Stimulated activated CD4-positive, alpha-beta T cell treated with anti-CD3 and anti-CD28 coated beads, Interleukin-15, amount 100 ng/mL, for 48 hours (primary cell): ENCODE results near the gene ASCC1.

ENCODE experiments used
- DNase-seq, 2 donors: peaks; one replicate each; pipeline ENCODE4 v3.0.0-alpha.2; 2020; ENCODE audit warnings: low read depth in 2 of 2

Gene ASCC1

DNA sequence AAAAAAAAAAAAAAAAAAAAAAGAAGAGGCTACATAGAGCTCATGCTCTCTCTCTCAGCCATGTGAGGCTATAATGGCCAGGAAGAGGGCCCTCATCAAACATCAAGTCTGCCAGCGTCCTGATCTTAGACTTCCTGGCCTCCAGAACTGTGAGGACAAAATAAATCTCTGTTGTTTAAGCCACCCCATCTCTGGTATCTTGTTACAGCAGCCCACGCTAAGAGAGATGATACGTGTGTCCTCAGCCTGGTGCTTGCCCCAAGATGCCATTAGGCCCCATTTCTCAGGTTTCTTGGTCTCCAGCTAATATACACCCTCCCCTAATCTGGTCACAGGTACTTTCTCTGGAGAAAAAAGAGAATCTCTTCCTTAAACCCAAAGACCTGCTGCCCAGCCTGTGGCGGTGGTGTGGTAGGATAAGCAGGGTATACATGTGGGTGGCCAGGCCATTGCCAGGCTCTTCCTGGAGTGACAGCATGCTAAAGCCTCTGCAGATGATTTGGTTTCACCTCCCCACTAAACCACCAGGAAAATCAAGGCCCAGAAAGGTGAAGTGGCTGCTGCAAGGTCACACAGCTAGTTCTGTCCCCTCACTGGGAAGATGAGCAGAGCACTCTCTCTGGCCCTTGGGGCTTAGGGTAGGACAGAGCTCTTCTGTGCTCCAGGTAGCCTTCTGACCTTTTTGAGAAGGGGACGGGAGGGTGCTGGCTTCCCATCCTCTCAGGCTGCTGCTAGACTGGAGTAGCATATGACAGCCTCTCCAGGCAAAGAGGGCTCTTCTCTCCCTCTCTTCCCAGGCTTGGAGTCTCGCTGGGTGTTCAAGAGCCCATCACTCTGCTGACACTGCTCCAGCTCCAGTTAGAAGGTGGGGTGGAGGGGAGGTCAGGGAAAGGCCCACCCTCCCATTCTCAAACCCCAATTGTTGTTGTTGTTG, 133.0 kb downstream of the ASCC1 start:
- no peak for DNase-seq

- DNase-seq = no peak
These were observed 134.1 kb downstream of the ASCC1 start for GRCh38 chr10:72081772-72082590.

GRCh38 chr10:72081210-72081609, 134.9 kb downstream of the ASCC1 start:
- DNase-seq = no peak

DNA sequence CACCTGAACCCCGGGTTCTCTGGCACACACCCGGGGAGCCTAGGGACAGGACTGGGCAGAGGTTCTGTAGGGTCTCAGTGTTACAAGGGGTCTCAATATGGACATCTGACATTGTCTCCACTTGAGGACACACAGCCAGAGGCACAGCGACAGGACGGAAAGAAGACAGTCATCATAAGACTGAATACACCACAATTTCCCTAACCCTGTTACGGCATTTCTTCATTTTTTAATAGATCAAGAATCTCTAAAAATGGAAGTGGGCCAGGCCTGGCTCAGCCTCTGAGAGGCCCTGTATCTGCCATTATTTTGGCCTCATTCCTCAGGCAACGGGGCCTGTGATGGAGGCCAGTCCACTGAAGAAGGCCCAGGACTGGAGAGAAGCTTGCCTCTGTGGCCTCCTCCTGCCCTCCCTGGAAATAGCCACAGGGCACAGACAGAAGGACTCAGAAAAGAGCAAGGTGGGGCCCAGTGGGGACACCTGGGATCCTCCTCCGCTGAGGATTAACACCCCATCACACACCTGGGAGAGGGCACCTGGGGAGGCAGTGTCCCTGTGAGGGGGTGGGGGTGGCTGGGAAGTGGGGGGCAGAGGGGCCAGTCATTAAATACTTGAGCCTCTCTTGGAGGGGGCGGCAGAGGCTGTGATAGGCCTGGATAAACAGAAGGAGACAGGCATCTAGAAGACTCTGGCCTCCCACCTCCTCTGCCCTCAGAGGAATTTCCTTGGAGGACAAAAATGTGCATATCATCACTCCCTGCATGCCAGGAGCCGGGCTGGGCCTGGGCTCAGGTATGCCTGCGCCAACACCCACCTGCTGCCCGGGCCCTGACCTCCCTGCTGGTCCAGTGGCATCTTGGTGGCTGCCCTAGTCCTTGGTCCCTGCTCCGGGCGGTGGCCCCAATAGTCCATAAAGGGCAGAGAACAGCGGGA, 135.8 kb downstream of the ASCC1 start:
- no peak for DNase-seq

- no peak for DNase-seq
These were observed 136.7 kb downstream of the ASCC1 start for GRCh38 chr10:72079356-72079755.

- no peak for DNase-seq
These were observed 138.6 kb downstream of the ASCC1 start for GRCh38 chr10:72077275-72077990.

DNA sequence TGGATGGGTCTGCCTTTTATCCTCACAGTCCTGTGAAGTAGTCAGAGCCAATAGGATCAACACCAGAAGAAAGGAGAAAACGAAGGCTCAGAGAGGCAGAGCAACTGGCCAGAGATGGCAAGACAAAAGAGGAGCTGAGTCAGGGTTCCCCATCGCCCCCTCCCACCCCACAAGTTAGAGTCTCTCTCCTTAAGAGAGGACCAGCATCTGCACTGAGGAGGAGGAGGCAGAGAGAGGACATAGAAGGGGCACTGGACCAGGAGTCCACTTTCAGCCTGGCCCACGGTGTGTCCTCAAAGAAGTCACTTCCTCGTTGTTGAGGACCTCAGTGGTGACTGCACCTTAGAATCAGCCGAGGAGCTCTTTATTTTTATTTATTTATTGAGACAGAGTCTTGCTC, 139.3 kb downstream of the ASCC1 start:
- no peak for DNase-seq

- DNase-seq = no peak
These were observed 140.5 kb downstream of the ASCC1 start for GRCh38 chr10:72075376-72076115.

DNA sequence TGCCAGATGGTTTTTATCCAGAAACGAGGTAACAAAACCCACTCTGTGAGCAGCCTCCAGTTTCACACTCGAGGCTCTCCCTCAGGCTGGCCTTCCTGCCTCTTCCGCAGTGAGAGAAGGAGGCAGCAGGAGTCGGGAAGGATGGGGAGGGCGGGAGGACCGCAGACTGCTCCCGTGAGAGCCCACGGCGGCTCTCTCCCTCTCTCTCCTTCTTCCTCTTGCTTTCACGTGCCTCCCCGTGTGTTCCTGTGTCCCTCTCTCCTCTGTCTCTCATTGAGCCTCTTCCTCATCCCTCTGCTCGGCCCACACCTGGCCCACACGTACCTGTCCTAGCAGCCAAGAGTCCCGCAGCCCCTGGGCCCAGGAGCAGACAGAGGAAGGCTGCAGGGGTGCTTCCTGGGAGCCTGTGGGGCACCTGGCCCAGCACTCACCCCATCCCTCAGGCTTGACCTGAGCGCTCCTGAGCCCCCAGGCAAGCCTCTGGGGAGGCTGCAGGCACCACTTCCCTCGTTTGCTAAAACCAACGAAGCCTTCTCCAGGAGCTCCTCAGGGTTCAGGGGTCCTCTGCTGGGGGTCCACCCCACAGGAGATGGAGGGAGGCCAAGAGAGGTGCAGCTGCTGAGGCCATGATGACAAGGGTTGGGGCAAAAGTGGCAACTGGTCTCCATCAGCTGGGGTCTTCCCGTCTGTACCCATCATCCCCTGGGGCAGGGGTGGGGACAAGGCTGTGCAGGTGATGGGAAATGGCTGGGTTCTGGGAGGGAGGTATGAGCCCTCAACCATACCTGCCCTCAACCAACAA, 141.3 kb downstream of the ASCC1 start:
- DNase-seq = no peak

- DNase-seq = no peak
These were observed 142.1 kb downstream of the ASCC1 start for GRCh38 chr10:72073708-72074573.

DNA sequence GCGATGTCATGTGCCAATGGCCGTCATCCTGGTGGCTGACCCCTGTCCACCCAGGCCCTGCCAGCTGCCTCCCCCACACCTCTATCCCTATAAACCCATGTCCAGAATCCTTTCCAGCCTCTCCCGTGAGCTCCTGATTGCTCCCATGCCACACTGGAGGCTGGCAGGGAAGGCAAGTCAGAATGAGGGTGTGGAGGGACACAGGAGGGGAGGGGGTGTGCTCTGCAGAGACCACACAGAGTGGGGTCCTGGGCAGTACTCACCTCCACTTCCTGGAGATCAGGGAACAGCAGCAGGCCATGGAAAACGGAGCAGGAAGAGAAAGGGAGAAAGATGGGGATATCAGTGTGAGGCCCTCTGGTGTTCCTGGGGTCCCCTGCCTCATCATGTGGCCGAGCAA, 143.4 kb downstream of the ASCC1 start:
- no peak for DNase-seq

GRCh38 chr10:72072046-72072445, 144.0 kb downstream of the ASCC1 start:
- no peak for DNase-seq

- DNase-seq = no peak
These were observed 146.1 kb downstream of the ASCC1 start for GRCh38 chr10:72069751-72070526.

- no peak for DNase-seq
These were observed 147.1 kb downstream of the ASCC1 start for GRCh38 chr10:72068901-72069446.

- DNase-seq = no peak
These were observed 147.8 kb downstream of the ASCC1 start for GRCh38 chr10:72068126-72068765.

- no peak for DNase-seq
These were observed 148.5 kb downstream of the ASCC1 start for GRCh38 chr10:72067463-72068125.
